Measurements from ENCODE around the gene MYO5B. TPM values are rescaled to one million over a fixed set of nuclear protein-coding genes. Genes with fewer than 3 reads are reported as not detected.

MYO5B gene
- total RNA-seq, 1 donor from 2014 or later: 0.21 TPM

DNA sequence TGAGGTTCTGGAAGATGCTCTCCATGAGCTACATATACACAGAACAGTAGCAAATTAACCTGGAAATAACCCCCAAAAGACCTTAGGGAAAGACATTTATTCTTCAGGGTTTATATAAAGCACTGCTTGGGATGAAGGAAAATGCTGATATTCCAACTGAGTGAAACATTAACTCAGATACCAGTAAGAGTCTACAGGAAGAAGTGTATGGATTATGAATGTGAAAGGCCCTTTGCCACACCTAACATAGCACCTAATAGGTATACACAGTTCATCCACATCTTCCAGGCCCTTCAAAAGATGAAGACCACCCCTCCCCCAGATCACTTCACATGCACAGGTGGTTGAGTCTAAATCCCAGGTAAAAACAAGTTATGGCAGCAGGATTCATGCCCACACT lies 50.4 kb downstream of the MYO5B start:
- H3K4me3 ChIP-seq: no peak overlapping the region
- intact Hi-C loops (cut with DNase I): no loop called here
- H3K4me1 ChIP-seq: no peaks in the 10 kb centered on the region
- no peak for DNase-seq (ENCODE audit: low spot score in 2 of 2)
- no peaks in the 10 kb centered on the region for H3K36me3 ChIP-seq
- H3K9me3 ChIP-seq: no peaks in the 10 kb centered on the region
- H3K27me3 ChIP-seq: no peaks in the 10 kb centered on the region
- H3K27ac ChIP-seq: no peak overlapping the region
- TF ChIP-seq, protein P1, sequence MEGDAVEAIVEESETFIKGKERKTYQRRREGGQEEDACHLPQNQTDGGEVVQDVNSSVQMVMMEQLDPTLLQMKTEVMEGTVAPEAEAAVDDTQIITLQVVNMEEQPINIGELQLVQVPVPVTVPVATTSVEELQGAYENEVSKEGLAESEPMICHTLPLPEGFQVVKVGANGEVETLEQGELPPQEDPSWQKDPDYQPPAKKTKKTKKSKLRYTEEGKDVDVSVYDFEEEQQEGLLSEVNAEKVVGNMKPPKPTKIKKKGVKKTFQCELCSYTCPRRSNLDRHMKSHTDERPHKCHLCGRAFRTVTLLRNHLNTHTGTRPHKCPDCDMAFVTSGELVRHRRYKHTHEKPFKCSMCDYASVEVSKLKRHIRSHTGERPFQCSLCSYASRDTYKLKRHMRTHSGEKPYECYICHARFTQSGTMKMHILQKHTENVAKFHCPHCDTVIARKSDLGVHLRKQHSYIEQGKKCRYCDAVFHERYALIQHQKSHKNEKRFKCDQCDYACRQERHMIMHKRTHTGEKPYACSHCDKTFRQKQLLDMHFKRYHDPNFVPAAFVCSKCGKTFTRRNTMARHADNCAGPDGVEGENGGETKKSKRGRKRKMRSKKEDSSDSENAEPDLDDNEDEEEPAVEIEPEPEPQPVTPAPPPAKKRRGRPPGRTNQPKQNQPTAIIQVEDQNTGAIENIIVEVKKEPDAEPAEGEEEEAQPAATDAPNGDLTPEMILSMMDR (IDR thresholded peaks at IDR 0.05): no peak

DNA sequence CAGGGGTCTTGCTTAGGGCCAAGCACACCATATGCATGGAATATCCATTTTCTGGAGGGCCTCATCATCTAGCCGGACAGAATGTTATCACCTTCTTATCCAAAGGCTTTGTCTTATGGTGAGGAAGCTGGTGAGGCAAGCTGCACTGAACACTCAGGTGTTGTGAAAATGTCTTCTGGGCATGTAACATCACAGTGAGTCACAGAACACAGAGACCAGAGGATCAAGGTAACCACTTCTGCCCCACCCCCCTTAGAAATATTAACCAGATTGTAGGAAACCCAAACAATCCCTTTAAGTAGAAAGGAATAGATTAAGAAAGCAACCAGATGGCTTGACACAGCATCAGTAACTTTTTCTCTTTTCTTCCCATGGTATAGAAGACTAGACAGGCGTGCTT lies 51.1 kb downstream of the MYO5B start:
- no peaks in the 10 kb centered on the region for H3K4me1 ChIP-seq
- no peaks in the 10 kb centered on the region for H3K9me3 ChIP-seq
- DNase-seq (ENCODE audit: low spot score in 2 of 2): no peak
- TF ChIP-seq, protein P1 (IDR thresholded peaks at IDR 0.05): no peak
- H3K27ac ChIP-seq: no peak overlapping the region
- H3K36me3 ChIP-seq: no peaks in the 10 kb centered on the region
- intact Hi-C loops (cut with DNase I): no loop called here
- no peak overlapping the region for H3K4me3 ChIP-seq
- no peaks in the 10 kb centered on the region for H3K27me3 ChIP-seq

DNA sequence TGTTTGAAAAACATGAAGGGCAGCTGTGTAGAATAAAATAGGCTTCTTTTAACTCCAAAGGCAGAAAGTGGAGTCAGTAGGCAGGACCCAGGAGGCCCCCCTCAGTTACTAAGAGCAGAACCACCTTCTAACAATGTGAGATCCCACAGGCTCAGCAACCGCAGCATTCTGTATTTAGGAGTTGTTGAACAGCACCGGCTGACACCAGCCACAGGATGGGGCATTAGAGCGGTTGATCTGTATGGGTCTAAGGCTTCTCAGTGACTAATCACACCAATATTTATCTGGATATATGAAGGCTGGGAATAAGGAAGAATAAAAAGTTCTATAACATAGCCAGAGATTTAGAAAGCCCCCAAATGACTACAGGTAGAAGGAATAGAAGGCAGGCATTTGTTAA lies 51.7 kb downstream of the MYO5B start:
- DNase-seq (ENCODE audit: low spot score in 2 of 2): no peak
- no peak overlapping the region for H3K27ac ChIP-seq
- H3K4me3 ChIP-seq: no peak overlapping the region
- H3K9me3 ChIP-seq: no peaks in the 10 kb centered on the region
- intact Hi-C loops (cut with DNase I): no loop called here
- no peaks in the 10 kb centered on the region for H3K36me3 ChIP-seq
- no peaks in the 10 kb centered on the region for H3K27me3 ChIP-seq
- H3K4me1 ChIP-seq: no peaks in the 10 kb centered on the region
- TF ChIP-seq, protein P1 (IDR thresholded peaks at IDR 0.05): no peak

DNA sequence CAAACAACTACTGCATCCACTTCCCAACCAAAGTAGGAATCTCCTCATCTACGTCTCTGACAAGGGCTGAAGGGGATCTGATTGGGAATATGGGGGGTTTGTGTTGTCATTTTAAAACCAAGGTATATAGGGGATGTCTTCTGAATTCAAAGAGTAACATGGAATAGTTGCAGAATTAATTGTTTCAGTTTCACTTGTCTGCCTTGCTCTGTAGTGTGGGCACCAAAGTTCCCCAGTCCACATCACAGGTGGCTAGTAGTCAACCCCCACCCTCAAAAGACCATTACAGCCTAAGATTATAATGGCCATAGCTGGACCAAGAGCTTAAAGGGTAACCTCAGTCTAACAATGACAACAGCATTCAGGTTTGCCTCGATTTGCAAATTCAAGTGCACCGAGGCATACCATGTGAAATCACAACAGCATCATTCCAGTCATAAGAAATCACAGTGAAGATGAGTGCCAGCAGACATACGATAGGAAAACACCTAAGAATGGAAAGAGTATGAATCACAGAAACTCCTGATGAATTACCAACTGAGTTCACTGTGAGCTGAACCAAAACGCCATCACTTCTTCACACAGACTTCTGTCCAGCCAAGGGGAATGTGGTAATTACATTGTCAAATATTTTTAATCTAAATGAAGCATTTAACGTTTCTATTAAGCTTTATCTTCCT lies 52.4 kb downstream of the MYO5B start:
- intact Hi-C loops (cut with DNase I): no loop called here
- H3K4me1 ChIP-seq: no peaks in the 10 kb centered on the region
- no peaks in the 10 kb centered on the region for H3K36me3 ChIP-seq
- H3K27me3 ChIP-seq: no peaks in the 10 kb centered on the region
- no peak for DNase-seq (ENCODE audit: low spot score in 2 of 2)
- H3K4me3 ChIP-seq: no peak overlapping the region
- no peak overlapping the region for H3K27ac ChIP-seq
- no peaks in the 10 kb centered on the region for H3K9me3 ChIP-seq
- TF ChIP-seq, protein P1 (IDR thresholded peaks at IDR 0.05): no peak

DNA sequence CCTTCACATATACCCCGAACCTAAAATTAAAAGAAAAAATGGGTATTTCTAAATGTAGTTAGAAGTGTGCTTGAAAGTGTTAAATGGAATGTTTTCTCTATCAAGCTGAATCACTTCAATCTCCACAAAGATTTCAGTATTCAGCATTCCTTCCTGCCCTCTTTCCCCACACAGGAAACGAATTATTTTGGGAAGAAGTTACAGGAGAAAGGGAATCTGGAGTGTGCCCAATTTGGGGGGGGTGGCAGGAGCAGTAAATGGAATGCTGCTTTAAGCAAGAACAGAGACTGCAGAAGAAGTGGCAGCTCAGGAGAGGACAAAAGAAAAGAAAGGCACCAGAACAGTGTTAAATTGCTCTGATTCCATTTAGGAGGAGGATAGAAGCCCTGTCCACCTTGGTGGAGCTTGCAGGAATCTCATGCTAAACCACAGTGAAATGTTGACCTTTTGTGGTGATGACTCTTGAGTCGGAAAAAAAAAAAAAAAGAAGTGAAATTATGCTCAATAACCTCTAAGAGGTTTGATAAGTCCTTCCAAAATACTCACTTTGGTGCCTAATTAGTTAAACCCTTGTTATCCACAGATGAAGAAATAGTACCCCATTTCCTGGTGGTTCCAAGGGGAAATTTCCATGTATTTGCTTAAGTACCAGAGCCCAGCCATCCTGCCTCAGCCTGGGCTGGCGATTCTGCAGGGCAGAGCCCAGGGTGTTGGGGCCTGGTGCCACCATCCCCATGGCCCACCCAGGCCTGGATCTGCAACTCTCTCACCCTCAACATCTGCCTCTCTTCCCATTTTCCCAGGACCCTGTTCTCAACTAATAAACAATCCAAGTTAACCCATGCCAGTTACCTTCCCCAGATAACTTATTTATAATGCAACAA lies 56.5 kb downstream of the MYO5B start:
- no peak for DNase-seq (ENCODE audit: low spot score in 2 of 2)
- no peak overlapping the region for H3K4me3 ChIP-seq
- no peaks in the 10 kb centered on the region for H3K4me1 ChIP-seq
- TF ChIP-seq, protein P1 (IDR thresholded peaks at IDR 0.05): no peak
- no peak overlapping the region for H3K27ac ChIP-seq
- no peaks in the 10 kb centered on the region for H3K9me3 ChIP-seq
- no peaks in the 10 kb centered on the region for H3K27me3 ChIP-seq
- intact Hi-C loops (cut with DNase I): no loop called here
- H3K36me3 ChIP-seq: no peaks in the 10 kb centered on the region

Measured in ascending aorta (tissue), 2 donors.